GM19238 (cell line): ENCODE data around the gene INTS6L.
"Not testable (repeated sequence)": the region's sequence is repeated elsewhere in the genome, so short reads cannot be mapped to it uniquely, and the experiment has no call there.

Experiments used
- DNase-seq: peaks from one replicate; pipeline ENCODE4 v3.0.0; 2011; ENCODE audit warnings: low spot score; ENCODE audit not compliant: insufficient read length

INTS6L gene

GRCh38 chrX:135595543-135595942, 75.1 kb downstream of the INTS6L start:
- DNase-seq: no peak

GRCh38 chrX:135596495-135596894, 76.0 kb downstream of the INTS6L start:
- DNase-seq: peak; percentile 19

GRCh38 chrX:135605906-135606305, 85.4 kb downstream of the INTS6L start:
- DNase-seq: no peak

- not testable (repeated sequence) for DNase-seq
These were observed 104.1 kb downstream of the INTS6L start for GRCh38 chrX:135624408-135625204.

GRCh38 chrX:135625995-135626394, 105.5 kb downstream of the INTS6L start:
- DNase-seq: no peak

GRCh38 chrX:135629342-135629741, 108.9 kb downstream of the INTS6L start:
- no peak for DNase-seq
